Measurements from ENCODE around the gene CHI3L1. TPM values are rescaled to one million over a fixed set of nuclear protein-coding genes. Genes with fewer than 3 reads are reported as not detected.

The CHI3L1 gene
- total RNA-seq, 1 experiment from 2014 or later = not detected

- H3K79me2 ChIP-seq (ENCODE audit: insufficient read depth, low read length) = no peaks in the 10 kb centered on the region
- no peaks in the 10 kb centered on the region for H3K9me2 ChIP-seq (ENCODE audit: insufficient read depth)
- ChIA-PET RAD21 (ENCODE audit: low non-redundant PET in 1 of 2, low total read pairs in 2 of 2, uncharacterized antibody in 2 of 2, unreplicated experiment in 2 of 2) (no interaction called here), CTCF (no interaction called here), POLR2A (no interaction called here)
- intact Hi-C loops (cut with micrococcal nuclease) = no loop called here
- H3K27ac ChIP-seq (ENCODE audit: low read depth, low read length) = no peak overlapping the region
- ATAC-seq (no peak), DNase-seq (ENCODE audit: low read depth, low spot score) (no peak)
- H3K4me2 ChIP-seq (ENCODE audit: low read length) = no peak overlapping the region
- H3K27me3 ChIP-seq (ENCODE audit: insufficient read depth, low read length) = peaks cover 27% of the 10 kb centered on the region; the same call in 1 of the 2 replicates
- BruUV-seq (replicated peaks) = no TSS peak
- no peak overlapping the region for H2AFZ ChIP-seq (ENCODE audit: low read depth, low read length, poor library complexity, severe bottlenecking)
- H3K9ac ChIP-seq (ENCODE audit: low read length) = no peak overlapping the region
- H3K36me3 ChIP-seq (ENCODE audit: control insufficient read depth in 1 of 2, insufficient read depth in 2 of 2, low read length in 2 of 2) = no peaks in the 10 kb centered on the region
- H3K9me3 ChIP-seq (ENCODE audit: control insufficient read depth in 1 of 2, insufficient read depth in 1 of 2, low read depth in 1 of 2, low read length in 2 of 2) = no peaks in the 10 kb centered on the region
- no peak overlapping the region for H3K4me3 ChIP-seq (replicated peaks in 1 of 2; ENCODE audit: low read depth in 1 of 2, low read length in 2 of 2)
- no peaks in the 10 kb centered on the region for H3K4me1 ChIP-seq (ENCODE audit: control insufficient read depth in 1 of 2, insufficient read depth in 2 of 2, low read length in 2 of 2)
- TF ChIP-seq ZFX (IDR thresholded peaks at IDR 0.05) (no peak), SIN3A (IDR thresholded peaks at IDR 0.05; ENCODE audit: low read depth) (no peak), CBX3 (IDR thresholded peaks at IDR 0.05; ENCODE audit: low read depth) (no peak)
- no peaks in the 10 kb centered on the region for H4K20me1 ChIP-seq (ENCODE audit: insufficient read depth)
These were observed 36.7 kb upstream of the CHI3L1 start for GRCh38 chr1:203223012-203223775.

- H3K9me3 ChIP-seq (ENCODE audit: control insufficient read depth in 1 of 2, insufficient read depth in 1 of 2, low read depth in 1 of 2, low read length in 2 of 2) = no peaks in the 10 kb centered on the region
- no peaks in the 10 kb centered on the region for H3K36me3 ChIP-seq (ENCODE audit: control insufficient read depth in 1 of 2, insufficient read depth in 2 of 2, low read length in 2 of 2)
- intact Hi-C loops (cut with micrococcal nuclease) = no loop called here
- no peaks in the 10 kb centered on the region for H3K79me2 ChIP-seq (ENCODE audit: insufficient read depth, low read length)
- H3K4me3 ChIP-seq (replicated peaks in 1 of 2; ENCODE audit: low read depth in 1 of 2, low read length in 2 of 2) = no peak overlapping the region
- no peaks in the 10 kb centered on the region for H4K20me1 ChIP-seq (ENCODE audit: insufficient read depth)
- no peaks in the 10 kb centered on the region for H3K9me2 ChIP-seq (ENCODE audit: insufficient read depth)
- no peak for TF ChIP-seq EZH2 (IDR thresholded peaks at IDR 0.05)
- peak; percentile 71 for TF ChIP-seq REST (IDR thresholded peaks at IDR 0.05; ENCODE audit: low read depth)
- no peak overlapping the region for H3K27ac ChIP-seq (ENCODE audit: low read depth, low read length)
- ATAC-seq = no peak
- POLR2A ChIA-PET = no interaction called here
- no TSS peak for BruUV-seq (replicated peaks)
- no peak overlapping the region for H3K4me2 ChIP-seq (ENCODE audit: low read length)
- peaks cover 15% of the 10 kb centered on the region; the same call in 1 of the 2 replicates for H3K27me3 ChIP-seq (ENCODE audit: insufficient read depth, low read length)
- DNase-seq (ENCODE audit: low read depth, low spot score) = no peak
- no peak overlapping the region for H3K9ac ChIP-seq (ENCODE audit: low read length)
- peaks cover 0 to 12% of the 10 kb centered on the region in 2 experiments; a peak in 1 of 4 replicates for H3K4me1 ChIP-seq (ENCODE audit: control insufficient read depth in 1 of 2, insufficient read depth in 2 of 2, low read length in 2 of 2)
- CTCF ChIA-PET = interaction anchor here (1.2 kb wide), 1 partner anchor 102 kb away, joined by 3 read pairs; no protein-coding TSS in a partner anchor
- no peak overlapping the region for H2AFZ ChIP-seq (ENCODE audit: low read depth, low read length, poor library complexity, severe bottlenecking)
- RAD21 ChIA-PET (ENCODE audit: low non-redundant PET in 1 of 2, low total read pairs in 2 of 2, uncharacterized antibody in 2 of 2, unreplicated experiment in 2 of 2) = no interaction called here
These were observed 33.4 kb upstream of the CHI3L1 start for GRCh38 chr1:203219934-203220333.
